Ascending aorta (tissue), 2 donors: ENCODE data around the gene PAFAH2. TPM values are rescaled to one million over a fixed set of nuclear protein-coding genes. Genes with fewer than 3 reads are reported as not detected.

Source experiments
- DNase-seq, 2 donors: peaks; one replicate each; pipeline ENCODE4 v3.0.0-alpha.2; 2019; ENCODE audit warnings: low spot score in 2 of 2
- H3K27ac ChIP-seq, 2 donors: fragments of 200-600 bp; sonication (generic); one replicate each; pipeline ENCODE4 v1.5.1; 2016 to 2017; ENCODE audit warnings: mild to moderate bottlenecking in 1 of 2
- H3K27me3 ChIP-seq: fragments of 200-600 bp; sonication (generic); one replicate; pipeline ENCODE4 v1.5.1; 2017
- H3K36me3 ChIP-seq, 2 donors: fragments of 200-600 bp; sonication (generic); one replicate each; pipeline ENCODE4 v1.5.1; 2016
- H3K4me1 ChIP-seq, 2 donors: fragments of 200-600 bp; sonication (generic); one replicate each; pipeline ENCODE4 v1.5.1; 2016 to 2017; ENCODE audit warnings: mild to moderate bottlenecking in 1 of 2
- H3K4me3 ChIP-seq, 2 donors: fragments of 200-600 bp; sonication (generic); one replicate each; pipeline ENCODE4 v1.5.1; 2016 to 2017; ENCODE audit warnings: mild to moderate bottlenecking in 1 of 2
- H3K9me3 ChIP-seq, 2 donors: fragments of 200-600 bp; sonication (generic); one replicate each; pipeline ENCODE4 v1.5.1; 2016
- intact Hi-C: fragments of 100-400 bp; cut with DNase I; formaldehyde crosslinking; loops from one replicate; pipeline ENCODE4 v1.15.1; 2023
- total RNA-seq: library from RNA; depleted of rRNA; stranded (reverse); fragments of >200 nt; gene quantifications from one replicate; pipeline ENCODE4 v1.1.0, GENCODE V29; 2016
- TF ChIP-seq, protein P1 (sequence below), 3 experiments: fragments of 200-600 bp in 2 of 3; fragments of 450-650 bp in 1 of 3; sonication (generic) in 2 of 3; IDR thresholded peaks; one replicate each; pipeline ENCODE4 v1.5.1; 2016 to 2019; ENCODE audit warnings: antibody characterized with exemption in 3 of 3, mild to moderate bottlenecking in 1 of 3, moderate library complexity in 1 of 3

Gene PAFAH2
- total RNA-seq, 1 donor from 2014 or later: 1.3 TPM

DNA sequence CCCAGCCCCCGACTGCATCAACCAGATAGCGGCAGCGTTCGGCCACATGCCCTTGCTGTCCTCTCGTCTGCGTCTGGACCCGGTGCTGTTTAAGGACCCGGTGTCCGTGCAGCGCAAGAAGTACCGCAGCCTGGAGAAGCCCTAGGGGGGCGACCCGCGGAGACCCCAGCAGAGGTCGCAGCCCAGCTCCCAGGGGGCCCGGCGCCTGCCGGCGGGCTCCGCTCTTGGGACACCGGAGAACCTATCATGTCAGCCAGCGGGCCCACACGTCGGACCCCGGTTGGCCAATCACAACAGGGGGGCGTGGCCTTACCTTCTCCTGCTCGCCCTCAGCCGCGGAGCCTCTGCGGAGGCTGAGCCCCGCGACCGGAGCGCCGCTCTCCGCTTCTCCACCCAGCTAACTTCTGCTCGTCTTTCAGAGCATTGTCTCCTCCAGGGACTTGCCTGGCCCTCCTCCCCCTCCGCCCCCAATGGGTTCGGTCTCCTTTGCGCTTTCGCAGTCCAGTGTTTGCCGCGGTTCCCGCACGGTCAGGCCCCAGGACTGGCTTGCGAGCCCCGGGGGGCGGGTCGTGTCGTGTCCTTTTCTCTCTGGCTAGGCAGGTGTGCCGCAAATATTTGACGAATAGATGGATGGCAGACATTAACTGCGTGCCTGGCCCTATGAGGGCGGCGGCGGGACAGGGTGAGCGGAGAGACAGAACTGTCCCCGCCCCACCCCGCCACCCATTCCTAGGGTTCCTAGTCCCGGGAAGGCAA, 37.5 kb upstream of the PAFAH2 start:
- Histone ChIP-seq H3K9me3 (no peaks in the 10 kb centered on the region), H3K27me3 (no peaks in the 10 kb centered on the region), H3K4me3 (peak overlapping the region; percentile 62 to 92), H3K36me3 (no peaks in the 10 kb centered on the region), H3K27ac (peak overlapping the region; percentile 62 to 75), H3K4me1 (peaks cover 3 to 8% of the 10 kb centered on the region in 2 donors)
- TF ChIP-seq, protein P1, sequence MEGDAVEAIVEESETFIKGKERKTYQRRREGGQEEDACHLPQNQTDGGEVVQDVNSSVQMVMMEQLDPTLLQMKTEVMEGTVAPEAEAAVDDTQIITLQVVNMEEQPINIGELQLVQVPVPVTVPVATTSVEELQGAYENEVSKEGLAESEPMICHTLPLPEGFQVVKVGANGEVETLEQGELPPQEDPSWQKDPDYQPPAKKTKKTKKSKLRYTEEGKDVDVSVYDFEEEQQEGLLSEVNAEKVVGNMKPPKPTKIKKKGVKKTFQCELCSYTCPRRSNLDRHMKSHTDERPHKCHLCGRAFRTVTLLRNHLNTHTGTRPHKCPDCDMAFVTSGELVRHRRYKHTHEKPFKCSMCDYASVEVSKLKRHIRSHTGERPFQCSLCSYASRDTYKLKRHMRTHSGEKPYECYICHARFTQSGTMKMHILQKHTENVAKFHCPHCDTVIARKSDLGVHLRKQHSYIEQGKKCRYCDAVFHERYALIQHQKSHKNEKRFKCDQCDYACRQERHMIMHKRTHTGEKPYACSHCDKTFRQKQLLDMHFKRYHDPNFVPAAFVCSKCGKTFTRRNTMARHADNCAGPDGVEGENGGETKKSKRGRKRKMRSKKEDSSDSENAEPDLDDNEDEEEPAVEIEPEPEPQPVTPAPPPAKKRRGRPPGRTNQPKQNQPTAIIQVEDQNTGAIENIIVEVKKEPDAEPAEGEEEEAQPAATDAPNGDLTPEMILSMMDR (IDR thresholded peaks at IDR 0.05): no peak
- peak; percentile 87 to 98 for DNase-seq
- intact Hi-C loops: loop anchor here (1.0 to 5.0 kb wide), 3 partner anchors 37 to 127 kb away; partner anchors contain the start of genes PAFAH2 and PDIK1L

DNA sequence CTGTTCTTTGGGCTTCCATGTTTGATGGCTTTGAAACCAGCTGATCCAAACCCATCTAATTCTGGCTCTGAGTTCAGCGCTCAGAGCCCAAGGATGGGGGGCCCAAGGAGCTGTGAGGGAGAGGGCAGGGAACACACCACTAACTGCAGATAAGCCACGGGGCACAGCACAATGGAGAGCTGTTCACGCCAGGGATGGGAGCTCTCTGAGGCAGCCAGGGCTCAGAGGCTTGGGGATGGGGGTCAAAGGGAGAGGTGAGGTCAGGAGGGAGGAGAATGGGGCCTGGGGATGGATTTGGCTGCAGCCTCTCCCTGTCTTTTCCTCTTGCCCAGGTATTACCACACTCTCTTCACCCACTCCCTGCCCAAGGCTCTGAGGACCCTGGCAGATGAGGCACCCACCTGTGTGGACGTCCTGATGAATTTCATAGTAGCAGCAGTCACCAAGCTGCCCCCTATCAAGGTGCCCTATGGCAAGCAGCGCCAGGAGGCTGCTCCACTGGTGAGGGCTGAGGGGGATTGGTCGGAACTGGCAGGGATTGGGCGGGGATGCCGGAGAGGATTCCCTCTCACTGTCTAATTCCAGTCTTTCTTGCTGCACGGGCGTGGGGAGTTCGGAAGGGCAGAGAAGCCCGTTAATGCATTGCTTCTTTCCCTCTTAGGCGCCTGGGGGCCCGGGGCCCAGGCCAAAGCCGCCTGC, 36.8 kb upstream of the PAFAH2 start:
- DNase-seq: no peak

DNA sequence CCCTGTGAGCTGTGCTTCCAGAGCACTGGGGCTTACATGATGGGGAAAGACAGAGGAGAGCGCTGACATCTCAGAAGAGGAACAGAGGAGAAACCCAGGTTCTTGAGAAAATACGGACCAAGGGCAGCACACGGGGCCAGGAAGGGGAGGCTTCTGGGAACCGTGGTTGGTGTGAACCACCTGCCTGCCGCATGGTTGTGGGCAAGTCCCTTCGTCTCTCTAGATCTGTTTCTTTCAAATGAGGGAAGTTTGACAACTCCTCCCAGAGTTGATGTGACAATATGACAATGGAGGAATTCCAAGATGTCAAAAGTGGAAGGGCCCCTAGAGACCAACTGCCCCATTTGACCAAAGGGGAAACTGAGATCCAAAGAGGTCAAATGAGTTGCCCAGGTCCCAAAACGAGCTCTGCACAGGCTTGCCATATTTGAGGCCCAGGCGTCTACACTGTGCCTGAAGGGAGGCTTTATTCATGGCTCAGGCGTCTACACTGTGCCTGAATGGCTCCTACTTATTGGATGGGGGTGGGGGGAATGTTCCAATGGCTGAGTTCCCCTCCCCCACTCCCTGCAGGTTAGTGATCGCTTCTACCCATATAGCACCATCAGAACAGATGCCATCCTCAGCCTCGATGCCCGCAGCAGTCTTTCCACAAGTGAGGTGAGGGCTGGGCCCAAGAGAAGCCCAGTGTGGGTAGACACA, 34.9 kb upstream of the PAFAH2 start:
- Histone ChIP-seq H3K9me3 (no peaks in the 10 kb centered on the region), H3K27ac (no peak overlapping the region), H3K4me1 (peaks cover 3 to 8% of the 10 kb centered on the region in 2 donors), H3K4me3 (no peak overlapping the region), H3K27me3 (no peaks in the 10 kb centered on the region), H3K36me3 (no peaks in the 10 kb centered on the region)
- TF ChIP-seq, protein P1 (IDR thresholded peaks at IDR 0.05): no peak
- intact Hi-C loops: no loop called here
- DNase-seq: no peak

More for the DNA sequence above, 36.8 kb upstream of the PAFAH2 start:
- no peak overlapping the region for H3K27ac ChIP-seq
- no peaks in the 10 kb centered on the region for H3K27me3 ChIP-seq
- no peaks in the 10 kb centered on the region for H3K36me3 ChIP-seq
- intact Hi-C loops: loop anchor here (1.0 to 5.0 kb wide), 3 partner anchors 36 to 128 kb away; partner anchors contain the start of genes PAFAH2 and PDIK1L
- H3K4me3 ChIP-seq: peak overlapping the region; percentile 62 to 92
- TF ChIP-seq, protein P1 (IDR thresholded peaks at IDR 0.05): no peak
- peaks cover 3 to 8% of the 10 kb centered on the region in 2 donors for H3K4me1 ChIP-seq
- no peaks in the 10 kb centered on the region for H3K9me3 ChIP-seq

DNA sequence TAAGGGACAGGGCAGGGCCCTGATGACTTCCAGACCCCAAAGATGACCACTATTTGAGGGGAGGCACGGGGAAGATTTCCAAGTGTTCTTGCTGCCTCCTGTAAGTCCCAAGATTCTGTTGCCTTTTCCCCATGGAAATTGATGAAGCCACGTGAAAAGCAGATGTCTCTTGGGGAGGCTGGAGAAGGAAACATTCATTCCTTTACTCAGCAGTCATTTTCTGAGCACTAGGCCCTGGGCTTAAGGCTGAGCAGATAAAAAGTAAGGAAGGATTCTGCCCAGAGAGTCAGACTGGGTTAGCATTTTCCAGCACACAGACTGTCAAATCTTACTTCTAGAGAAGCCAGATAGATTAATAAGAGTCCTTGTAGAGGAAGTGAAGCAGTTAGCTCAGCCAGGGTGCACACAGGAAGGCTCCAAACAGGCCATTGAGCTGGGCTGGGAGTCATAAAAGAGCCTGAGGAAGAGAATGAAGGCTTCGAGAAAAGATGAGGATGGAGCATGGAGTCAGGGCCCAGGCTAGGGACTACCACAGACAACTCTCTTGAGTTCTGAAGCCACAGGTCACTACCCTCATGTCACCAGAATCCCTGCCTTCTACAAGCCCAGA, 33.9 kb upstream of the PAFAH2 start:
- TF ChIP-seq, protein P1 (IDR thresholded peaks at IDR 0.05): no peak
- Histone ChIP-seq H3K27ac (no peak overlapping the region), H3K36me3 (no peaks in the 10 kb centered on the region), H3K4me1 (peaks cover 3 to 8% of the 10 kb centered on the region in 2 donors), H3K27me3 (no peaks in the 10 kb centered on the region), H3K4me3 (no peak overlapping the region), H3K9me3 (no peaks in the 10 kb centered on the region)
- no peak for DNase-seq
- intact Hi-C loops: no loop called here

DNA sequence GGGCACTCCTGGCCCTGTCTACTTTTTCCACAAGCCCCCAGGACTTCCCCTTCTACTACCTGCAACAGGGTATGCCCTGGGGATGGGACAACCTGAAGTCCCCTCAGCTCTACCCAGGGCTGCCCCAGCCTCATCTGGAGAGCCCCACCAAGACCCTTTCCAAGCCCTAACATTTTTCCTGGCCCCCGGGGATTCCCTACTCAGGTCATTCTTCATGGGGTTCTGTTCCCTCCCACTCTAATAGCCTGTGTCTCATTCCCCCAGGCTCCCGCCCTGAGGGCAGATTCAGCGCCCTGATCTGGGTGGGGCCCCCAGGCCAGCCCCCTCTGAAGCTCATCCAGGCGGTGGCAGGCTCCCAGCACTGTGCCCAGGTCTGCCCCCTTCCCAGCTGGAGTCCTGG, 33.3 kb upstream of the PAFAH2 start:
- intact Hi-C loops: no loop called here
- H3K9me3 ChIP-seq: no peaks in the 10 kb centered on the region
- DNase-seq: no peak
- TF ChIP-seq, protein P1 (IDR thresholded peaks at IDR 0.05): no peak
- H3K27me3 ChIP-seq: no peaks in the 10 kb centered on the region
- no peaks in the 10 kb centered on the region for H3K36me3 ChIP-seq
- H3K4me1 ChIP-seq: peaks cover 3 to 6% of the 10 kb centered on the region in 2 donors
- H3K4me3 ChIP-seq: no peak overlapping the region
- H3K27ac ChIP-seq: no peak overlapping the region
